DND-41 (cell line): Measurements from ENCODE around the gene TTC28.

Experiments
- EZH2 ChIP-seq: IDR thresholded peaks from 3 replicates; pipeline ENCODE4 v1.6.1; 2012; ENCODE audit warnings: borderline replicate concordance, low read depth, mild to moderate bottlenecking, moderate library complexity, low read length, inconsistent platforms; ENCODE audit not compliant: severe bottlenecking
- TF ChIP-seq, protein P1 (sequence below): IDR thresholded peaks from 2 replicates; pipeline ENCODE4 v1.5.1; 2012; ENCODE audit warnings: borderline replicate concordance, low read length, moderate library complexity, mild to moderate bottlenecking; ENCODE audit not compliant: poor library complexity, severe bottlenecking; ENCODE audit errors: extremely low read depth

DNA sequence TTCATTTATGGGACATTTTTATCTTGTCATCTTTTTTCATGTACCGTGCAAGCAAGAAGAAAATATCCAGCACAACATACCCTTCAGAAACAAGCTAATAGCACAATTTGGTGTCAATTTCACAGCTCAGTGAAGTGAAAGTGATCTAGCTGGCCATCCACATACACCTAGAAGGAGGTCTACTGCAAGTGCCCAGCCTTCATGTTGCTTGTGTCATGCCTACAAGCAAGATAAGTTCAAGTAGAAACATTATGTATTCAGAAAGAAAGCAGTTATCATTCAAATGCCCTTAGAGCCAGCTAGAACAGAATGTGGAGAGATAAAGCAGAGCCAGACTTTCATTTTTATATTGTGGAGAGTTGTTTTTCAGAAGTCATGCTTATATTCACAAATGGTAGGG lies 434.9 kb downstream of the TTC28 start:
- TF ChIP-seq EZH2: no peak
- TF ChIP-seq, protein P1, sequence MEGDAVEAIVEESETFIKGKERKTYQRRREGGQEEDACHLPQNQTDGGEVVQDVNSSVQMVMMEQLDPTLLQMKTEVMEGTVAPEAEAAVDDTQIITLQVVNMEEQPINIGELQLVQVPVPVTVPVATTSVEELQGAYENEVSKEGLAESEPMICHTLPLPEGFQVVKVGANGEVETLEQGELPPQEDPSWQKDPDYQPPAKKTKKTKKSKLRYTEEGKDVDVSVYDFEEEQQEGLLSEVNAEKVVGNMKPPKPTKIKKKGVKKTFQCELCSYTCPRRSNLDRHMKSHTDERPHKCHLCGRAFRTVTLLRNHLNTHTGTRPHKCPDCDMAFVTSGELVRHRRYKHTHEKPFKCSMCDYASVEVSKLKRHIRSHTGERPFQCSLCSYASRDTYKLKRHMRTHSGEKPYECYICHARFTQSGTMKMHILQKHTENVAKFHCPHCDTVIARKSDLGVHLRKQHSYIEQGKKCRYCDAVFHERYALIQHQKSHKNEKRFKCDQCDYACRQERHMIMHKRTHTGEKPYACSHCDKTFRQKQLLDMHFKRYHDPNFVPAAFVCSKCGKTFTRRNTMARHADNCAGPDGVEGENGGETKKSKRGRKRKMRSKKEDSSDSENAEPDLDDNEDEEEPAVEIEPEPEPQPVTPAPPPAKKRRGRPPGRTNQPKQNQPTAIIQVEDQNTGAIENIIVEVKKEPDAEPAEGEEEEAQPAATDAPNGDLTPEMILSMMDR: no peak
